HUES64 (cell line): ENCODE results near the gene PLXNB2.
A peak's percentile ranks its signal among the peaks of the same experiment; 100 is the strongest.
"Not testable (repeated sequence)": the region's sequence is repeated elsewhere in the genome, so short reads cannot be mapped to it uniquely, and the experiment has no call there.

Experiments used
- H3K27ac ChIP-seq: 2 replicates; pipeline ENCODE4 v1.7.0; 2013; ENCODE audit warnings: low read depth, low read length, inconsistent platforms
- H3K27me3 ChIP-seq: 2 replicates; pipeline ENCODE4 v1.6.1; 2013; ENCODE audit warnings: mild to moderate bottlenecking, low read length; ENCODE audit not compliant: insufficient read depth
- H3K36me3 ChIP-seq: 2 replicates; pipeline ENCODE4 v1.6.1; 2013; ENCODE audit warnings: mild to moderate bottlenecking, low read length; ENCODE audit not compliant: insufficient read depth
- H3K4me1 ChIP-seq: 2 replicates; pipeline ENCODE4 v1.6.1; 2013; ENCODE audit warnings: mild to moderate bottlenecking, low read length, moderate library complexity; ENCODE audit not compliant: insufficient read depth
- H3K4me3 ChIP-seq: 2 replicates; pipeline ENCODE4 v1.5.1; 2013; ENCODE audit warnings: mild to moderate bottlenecking, low read length, moderate library complexity
- H3K9ac ChIP-seq: 2 replicates; pipeline ENCODE4 v1.6.1; 2013; ENCODE audit warnings: mild to moderate bottlenecking, low read depth, low read length
- H3K9me3 ChIP-seq: 2 replicates; pipeline ENCODE4 v1.6.1; 2013; ENCODE audit warnings: low read depth, low read length; ENCODE audit not compliant: insufficient read depth
- WGBS: fragments of 150-250, 120-280 bp; methylation state at CpG from one replicate; pipeline ENCODE4 v1.1.7; 2013; ENCODE audit warnings: missing lambda C conversion rate; 5-methylcytosine and 5-hydroxymethylcytosine counted together

PLXNB2 gene

GRCh38 chr22:50341977-50342650 lies 34.7 kb upstream of the PLXNB2 start:
- peak overlapping the region; percentile 76; the same call in 1 of the 2 replicates for H3K27ac ChIP-seq
- H3K9ac ChIP-seq: peak overlapping the region; percentile 69
- H3K36me3 ChIP-seq: no peaks in the 10 kb centered on the region
- H3K27me3 ChIP-seq: no peaks in the 10 kb centered on the region
- H3K4me3 ChIP-seq: peak overlapping the region; percentile 83
- no peaks in the 10 kb centered on the region for H3K9me3 ChIP-seq
- 14% methylated on average over 25 of the region's 26 CpGs for WGBS
- no peaks in the 10 kb centered on the region for H3K4me1 ChIP-seq

GRCh38 chr22:50339945-50340879 lies 32.8 kb upstream of the PLXNB2 start:
- Histone ChIP-seq H3K27me3 (no peaks in the 10 kb centered on the region), H3K9ac (no peak overlapping the region), H3K4me1 (no peaks in the 10 kb centered on the region), H3K4me3 (no peak overlapping the region), H3K9me3 (no peaks in the 10 kb centered on the region), H3K36me3 (no peaks in the 10 kb centered on the region), H3K27ac (no peak overlapping the region)
- WGBS: 82% methylated on average over 12 of the region's 12 CpGs

- Histone ChIP-seq H3K4me1 (no peaks in the 10 kb centered on the region), H3K27ac (no peak overlapping the region), H3K36me3 (no peaks in the 10 kb centered on the region), H3K27me3 (no peaks in the 10 kb centered on the region), H3K9ac (no peak overlapping the region), H3K4me3 (no peak overlapping the region), H3K9me3 (no peaks in the 10 kb centered on the region)
- WGBS: 94% methylated on average over 4 of the region's 4 CpGs
Observed at GRCh38 chr22:50338860-50339462, 31.5 kb upstream of the PLXNB2 start.

- Histone ChIP-seq H3K9me3 (no peaks in the 10 kb centered on the region), H3K4me3 (no peak overlapping the region), H3K27me3 (no peaks in the 10 kb centered on the region), H3K27ac (no peak overlapping the region), H3K4me1 (no peaks in the 10 kb centered on the region), H3K9ac (no peak overlapping the region), H3K36me3 (no peaks in the 10 kb centered on the region)
- WGBS: 91% methylated on average over 5 of the region's 5 CpGs
Observed at GRCh38 chr22:50338042-50338573, 30.7 kb upstream of the PLXNB2 start.

- 95% methylated on average over 13 of the region's 13 CpGs for WGBS
Observed at GRCh38 chr22:50337262-50338041, 30.0 kb upstream of the PLXNB2 start.

GRCh38 chr22:50334433-50334832 lies 27.0 kb upstream of the PLXNB2 start:
- not testable (repeated sequence) for H3K4me1 ChIP-seq, H3K27me3 ChIP-seq, H3K9me3 ChIP-seq, H3K27ac ChIP-seq, H3K9ac ChIP-seq, H3K4me3 ChIP-seq, H3K36me3 ChIP-seq
- WGBS: 95% methylated on average over 5 of the region's 5 CpGs

More at GRCh38 chr22:50337262-50338041, 30.0 kb upstream of the PLXNB2 start:
- H3K9ac ChIP-seq: no peak overlapping the region
- no peaks in the 10 kb centered on the region for H3K4me1 ChIP-seq
- H3K36me3 ChIP-seq: no peaks in the 10 kb centered on the region
- no peak overlapping the region for H3K27ac ChIP-seq
- H3K9me3 ChIP-seq: no peaks in the 10 kb centered on the region
- no peak overlapping the region for H3K4me3 ChIP-seq
- H3K27me3 ChIP-seq: no peaks in the 10 kb centered on the region

GRCh38 chr22:50329236-50329635 lies 21.8 kb upstream of the PLXNB2 start:
- Histone ChIP-seq H3K27ac (no peak overlapping the region), H3K9ac (no peak overlapping the region), H3K4me3 (no peak overlapping the region), H3K4me1 (no peaks in the 10 kb centered on the region), H3K36me3 (no peaks in the 10 kb centered on the region), H3K27me3 (peaks cover 13% of the 10 kb centered on the region), H3K9me3 (no peaks in the 10 kb centered on the region)
- 95% methylated on average over 5 of the region's 6 CpGs for WGBS

GRCh38 chr22:50327711-50328019 lies 20.2 kb upstream of the PLXNB2 start:
- Histone ChIP-seq H3K4me1 (no peaks in the 10 kb centered on the region), H3K36me3 (no peaks in the 10 kb centered on the region), H3K9me3 (no peaks in the 10 kb centered on the region), H3K9ac (peak overlapping the region; percentile 92), H3K4me3 (peak overlapping the region; percentile 78), H3K27me3 (peaks cover 13% of the 10 kb centered on the region), H3K27ac (no peak overlapping the region)
- WGBS: 93% methylated on average over 22 of the region's 22 CpGs

- Histone ChIP-seq H3K27ac (peak within 1 kb of the TSS; percentile 68; the same call in 1 of the 2 replicates), H3K4me3 (peak within 1 kb of the TSS; percentile 78), H3K4me1 (no peaks in the 10 kb centered on the region), H3K27me3 (peaks cover 13% of the 10 kb centered on the region), H3K9ac (peak within 1 kb of the TSS; percentile 92), H3K9me3 (no peaks in the 10 kb centered on the region), H3K36me3 (no peaks in the 10 kb centered on the region)
- 8% methylated on average over 105 of the region's 105 CpGs for WGBS
Observed at GRCh38 chr22:50326956-50327710, 19.7 kb upstream of the PLXNB2 start, which contains the start of gene DENND6B. DENND6B (minus strand) TSS chr22:50327012; CDS start chr22:50326988, 24 bp downstream.
